ENCODE results near the gene ABR.

ABR gene

DNA sequence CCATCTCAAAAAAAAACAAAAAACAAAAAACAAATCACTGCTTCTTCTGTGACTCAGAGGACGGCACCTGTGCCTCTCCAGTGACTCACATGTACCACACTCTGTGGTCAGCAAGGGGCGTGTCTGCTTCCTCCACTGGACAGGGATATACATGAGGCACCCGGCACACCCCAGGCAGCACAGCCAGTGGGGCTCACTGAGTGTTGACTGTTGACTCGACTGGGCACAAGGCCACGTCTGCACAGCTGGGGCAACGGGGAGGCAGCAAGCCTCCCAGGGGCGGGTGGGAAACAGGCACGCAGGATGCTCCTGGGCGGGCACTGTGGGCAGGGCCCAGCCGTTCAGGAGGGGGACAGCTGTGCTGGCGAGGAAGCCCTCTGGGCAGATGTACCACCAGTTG is 118.8 kb downstream of the ABR start:
- H3K9ac ChIP-seq (ENCODE audit: low read length) = no peak overlapping the region
- no peaks in the 10 kb centered on the region for H3K27me3 ChIP-seq (ENCODE audit: control insufficient read depth, insufficient read depth, low read length)
- no peaks in the 10 kb centered on the region for H3K4me1 ChIP-seq (ENCODE audit: control insufficient read depth, insufficient read depth, low read length)
- no peak overlapping the region for H3K27ac ChIP-seq (ENCODE audit: low read depth, low read length)
- H3K4me3 ChIP-seq (ENCODE audit: low read depth, low read length) = no peak overlapping the region
- H3K36me3 ChIP-seq (ENCODE audit: control insufficient read depth, insufficient read depth, low read length) = peaks cover 39% of the 10 kb centered on the region
- H3K9me3 ChIP-seq (ENCODE audit: control insufficient read depth, insufficient read depth, low read depth, low read length) = peaks cover 28% of the 10 kb centered on the region

- Histone ChIP-seq H3K27ac (ENCODE audit: low read depth, low read length) (no peak overlapping the region), H3K36me3 (ENCODE audit: control insufficient read depth, insufficient read depth, low read length) (peaks cover 29% of the 10 kb centered on the region)
Measured at GRCh38 chr17:1059131-1059795, 120.5 kb downstream of the ABR start.

DNA sequence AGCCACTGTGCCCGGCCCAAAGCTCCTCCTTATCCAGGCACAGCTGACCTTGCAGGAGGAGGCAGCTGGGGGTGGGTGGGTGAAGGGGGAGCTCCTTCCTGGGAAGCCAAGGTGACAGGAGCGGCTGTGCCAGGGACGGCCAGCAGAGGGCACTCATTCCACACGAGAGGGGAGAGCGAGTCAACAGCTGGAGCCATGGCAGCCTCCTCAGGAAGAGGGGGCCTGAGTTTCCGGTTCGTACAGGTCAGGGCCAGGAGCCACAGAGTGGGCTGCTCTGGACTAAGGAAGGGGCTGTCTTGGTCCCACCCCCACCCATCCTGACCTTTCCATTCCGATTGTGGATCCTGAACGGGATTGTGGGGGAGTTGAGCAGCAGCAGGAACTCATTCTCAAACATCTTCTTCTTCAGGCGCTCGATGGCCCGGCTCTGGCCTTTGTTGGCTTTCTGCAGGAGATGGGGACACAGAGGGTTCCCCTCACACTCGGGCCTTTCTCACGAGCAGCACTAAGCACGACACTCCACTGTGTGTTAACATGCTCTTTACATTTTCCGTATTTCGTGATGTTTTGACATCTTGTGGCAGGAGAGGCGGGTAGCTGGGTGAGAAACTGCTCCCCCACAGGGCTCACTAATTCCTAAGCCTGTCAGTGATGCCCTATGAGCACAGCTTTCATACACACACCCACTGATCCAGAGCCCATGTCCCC is 121.2 kb downstream of the ABR start:
- Histone ChIP-seq H3K27me3 (ENCODE audit: control insufficient read depth, insufficient read depth, low read length) (no peaks in the 10 kb centered on the region), H3K9me3 (ENCODE audit: control insufficient read depth, insufficient read depth, low read depth, low read length) (peaks cover 15% of the 10 kb centered on the region), H3K36me3 (ENCODE audit: control insufficient read depth, insufficient read depth, low read length) (peaks cover 31% of the 10 kb centered on the region)

More at GRCh38 chr17:1059131-1059795, 120.5 kb downstream of the ABR start:
- Histone ChIP-seq H3K4me3 (ENCODE audit: low read depth, low read length) (no peak overlapping the region), H3K9ac (ENCODE audit: low read length) (no peak overlapping the region), H3K27me3 (ENCODE audit: control insufficient read depth, insufficient read depth, low read length) (no peaks in the 10 kb centered on the region), H3K9me3 (ENCODE audit: control insufficient read depth, insufficient read depth, low read depth, low read length) (peaks cover 18% of the 10 kb centered on the region), H3K4me1 (ENCODE audit: control insufficient read depth, insufficient read depth, low read length) (no peaks in the 10 kb centered on the region; the same call in 1 of the 2 replicates)

GRCh38 chr17:1056761-1057160 is 123.0 kb downstream of the ABR start:
- peaks cover 23% of the 10 kb centered on the region for H3K36me3 ChIP-seq (ENCODE audit: control insufficient read depth, insufficient read depth, low read length)

More for the DNA sequence above, 121.2 kb downstream of the ABR start:
- no peak overlapping the region for H3K9ac ChIP-seq (ENCODE audit: low read length)
- H3K27ac ChIP-seq (ENCODE audit: low read depth, low read length) = no peak overlapping the region
- no peak overlapping the region for H3K4me3 ChIP-seq (ENCODE audit: low read depth, low read length)
- H3K4me1 ChIP-seq (ENCODE audit: control insufficient read depth, insufficient read depth, low read length) = no peaks in the 10 kb centered on the region; the same call in 1 of the 2 replicates

DNA sequence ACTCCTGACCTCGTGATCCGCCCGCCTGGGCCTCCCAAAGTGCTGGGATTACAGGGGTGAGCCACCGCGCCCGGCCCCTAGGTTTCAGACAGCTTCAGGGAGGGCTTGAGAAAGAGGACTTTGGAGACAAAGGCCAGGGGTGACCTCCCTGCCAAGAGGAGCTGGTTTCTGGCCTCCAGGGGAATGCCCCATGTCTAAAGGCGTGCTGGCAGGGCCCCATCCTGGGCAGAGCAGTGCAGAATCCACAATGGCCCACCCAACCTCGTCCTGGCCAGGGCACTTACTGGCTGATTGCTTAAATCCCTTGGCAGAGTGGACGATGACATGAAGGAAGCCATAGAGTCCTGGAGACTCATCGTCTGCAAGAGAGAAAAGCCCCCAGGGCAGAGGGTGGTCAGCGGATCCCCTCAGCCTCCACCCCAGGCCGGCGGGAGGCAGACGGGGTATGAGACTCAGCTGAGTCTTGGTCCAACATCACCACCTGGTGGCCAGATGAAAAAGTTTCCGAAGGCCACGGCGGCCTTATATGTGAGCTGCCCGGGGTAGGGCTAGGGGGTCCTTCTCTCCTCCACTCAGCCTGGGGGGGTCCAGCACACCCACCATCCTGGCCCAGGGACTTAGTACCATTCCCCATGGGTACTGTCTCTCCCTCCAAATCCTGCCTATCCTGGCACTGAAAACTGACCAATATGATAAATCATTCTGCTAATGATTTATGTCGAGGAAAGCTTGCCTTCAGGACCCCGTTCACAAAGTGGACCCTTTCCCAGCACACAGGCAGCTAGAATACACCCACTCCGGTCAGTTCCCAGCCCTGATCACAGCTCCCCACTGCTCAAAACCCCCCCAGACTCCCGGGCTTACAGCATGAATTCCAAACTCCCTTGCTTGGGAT is 123.8 kb downstream of the ABR start:
- Histone ChIP-seq H3K27me3 (ENCODE audit: control insufficient read depth, insufficient read depth, low read length) (no peaks in the 10 kb centered on the region), H3K27ac (ENCODE audit: low read depth, low read length) (no peak overlapping the region), H3K9me3 (ENCODE audit: control insufficient read depth, insufficient read depth, low read depth, low read length) (peaks cover 7% of the 10 kb centered on the region; the same call in 1 of the 2 replicates), H3K36me3 (ENCODE audit: control insufficient read depth, insufficient read depth, low read length) (peaks cover 23% of the 10 kb centered on the region), H3K4me1 (ENCODE audit: control insufficient read depth, insufficient read depth, low read length) (no peaks in the 10 kb centered on the region; the same call in 1 of the 2 replicates), H3K4me3 (ENCODE audit: low read depth, low read length) (no peak overlapping the region), H3K9ac (ENCODE audit: low read length) (no peak overlapping the region)

More at GRCh38 chr17:1056761-1057160, 123.0 kb downstream of the ABR start:
- Histone ChIP-seq H3K4me3 (ENCODE audit: low read depth, low read length) (no peak overlapping the region), H3K27ac (ENCODE audit: low read depth, low read length) (no peak overlapping the region), H3K9ac (ENCODE audit: low read length) (no peak overlapping the region), H3K4me1 (ENCODE audit: control insufficient read depth, insufficient read depth, low read length) (no peaks in the 10 kb centered on the region; the same call in 1 of the 2 replicates), H3K27me3 (ENCODE audit: control insufficient read depth, insufficient read depth, low read length) (no peaks in the 10 kb centered on the region), H3K9me3 (ENCODE audit: control insufficient read depth, insufficient read depth, low read depth, low read length) (peaks cover 7% of the 10 kb centered on the region; the same call in 1 of the 2 replicates)

- H3K27me3 ChIP-seq (ENCODE audit: control insufficient read depth, insufficient read depth, low read length) = no peaks in the 10 kb centered on the region
- no peak overlapping the region for H3K9ac ChIP-seq (ENCODE audit: low read length)
Measured at GRCh38 chr17:1055231-1055630, 124.5 kb downstream of the ABR start.

GRCh38 chr17:1054656-1055055 is 125.1 kb downstream of the ABR start:
- Histone ChIP-seq H3K27me3 (ENCODE audit: control insufficient read depth, insufficient read depth, low read length) (no peaks in the 10 kb centered on the region), H3K9me3 (ENCODE audit: control insufficient read depth, insufficient read depth, low read depth, low read length) (peaks cover 7% of the 10 kb centered on the region; the same call in 1 of the 2 replicates), H3K36me3 (ENCODE audit: control insufficient read depth, insufficient read depth, low read length) (peaks cover 26% of the 10 kb centered on the region), H3K4me1 (ENCODE audit: control insufficient read depth, insufficient read depth, low read length) (no peaks in the 10 kb centered on the region; the same call in 1 of the 2 replicates), H3K4me3 (ENCODE audit: low read depth, low read length) (no peak overlapping the region), H3K27ac (ENCODE audit: low read depth, low read length) (no peak overlapping the region), H3K9ac (ENCODE audit: low read length) (no peak overlapping the region)

More at GRCh38 chr17:1055231-1055630, 124.5 kb downstream of the ABR start:
- H3K9me3 ChIP-seq (ENCODE audit: control insufficient read depth, insufficient read depth, low read depth, low read length) = peaks cover 7% of the 10 kb centered on the region; the same call in 1 of the 2 replicates
- H3K4me1 ChIP-seq (ENCODE audit: control insufficient read depth, insufficient read depth, low read length) = no peaks in the 10 kb centered on the region; the same call in 1 of the 2 replicates
- peaks cover 23% of the 10 kb centered on the region for H3K36me3 ChIP-seq (ENCODE audit: control insufficient read depth, insufficient read depth, low read length)
- H3K27ac ChIP-seq (ENCODE audit: low read depth, low read length) = no peak overlapping the region
- no peak overlapping the region for H3K4me3 ChIP-seq (ENCODE audit: low read depth, low read length)

GRCh38 chr17:1053661-1054360 is 126.0 kb downstream of the ABR start:
- Histone ChIP-seq H3K36me3 (ENCODE audit: control insufficient read depth, insufficient read depth, low read length) (peaks cover 24% of the 10 kb centered on the region), H3K4me1 (ENCODE audit: control insufficient read depth, insufficient read depth, low read length) (no peaks in the 10 kb centered on the region; the same call in 1 of the 2 replicates), H3K9ac (ENCODE audit: low read length) (no peak overlapping the region), H3K4me3 (ENCODE audit: low read depth, low read length) (no peak overlapping the region), H3K9me3 (ENCODE audit: control insufficient read depth, insufficient read depth, low read depth, low read length) (peaks cover 3% of the 10 kb centered on the region; the same call in 1 of the 2 replicates), H3K27ac (ENCODE audit: low read depth, low read length) (no peak overlapping the region), H3K27me3 (ENCODE audit: control insufficient read depth, insufficient read depth, low read length) (no peaks in the 10 kb centered on the region)

GRCh38 chr17:1050996-1051925 is 128.5 kb downstream of the ABR start:
- Histone ChIP-seq H3K9ac (ENCODE audit: low read length) (no peak overlapping the region), H3K36me3 (ENCODE audit: control insufficient read depth, insufficient read depth, low read length) (peaks cover 8% of the 10 kb centered on the region), H3K9me3 (ENCODE audit: control insufficient read depth, insufficient read depth, low read depth, low read length) (no peaks in the 10 kb centered on the region), H3K27ac (ENCODE audit: low read depth, low read length) (no peak overlapping the region), H3K4me3 (ENCODE audit: low read depth, low read length) (no peak overlapping the region), H3K27me3 (ENCODE audit: control insufficient read depth, insufficient read depth, low read length) (no peaks in the 10 kb centered on the region), H3K4me1 (ENCODE audit: control insufficient read depth, insufficient read depth, low read length) (no peaks in the 10 kb centered on the region; the same call in 1 of the 2 replicates)
